Ureter (tissue), 1 donor: ENCODE data around the gene GAS2L2. TPM values are rescaled to one million over a fixed set of nuclear protein-coding genes. Genes with fewer than 3 reads are reported as not detected.
"Not testable (repeated sequence)": the region's sequence is repeated elsewhere in the genome, so short reads cannot be mapped to it uniquely, and the experiment has no call there.

Source experiments
- DNase-seq: peaks from one replicate; pipeline ENCODE4 v3.0.0-alpha.2; 2020; ENCODE audit warnings: low spot score
- total RNA-seq: library from RNA; stranded (reverse); gene quantifications from one replicate; pipeline ENCODE4 v1.2.4, GENCODE V29; 2023
- donor health status: DM: yes; HTN: yes; CAD: no.

GAS2L2 gene
- total RNA-seq, 1 donor from 2014 or later, result not detected

DNA sequence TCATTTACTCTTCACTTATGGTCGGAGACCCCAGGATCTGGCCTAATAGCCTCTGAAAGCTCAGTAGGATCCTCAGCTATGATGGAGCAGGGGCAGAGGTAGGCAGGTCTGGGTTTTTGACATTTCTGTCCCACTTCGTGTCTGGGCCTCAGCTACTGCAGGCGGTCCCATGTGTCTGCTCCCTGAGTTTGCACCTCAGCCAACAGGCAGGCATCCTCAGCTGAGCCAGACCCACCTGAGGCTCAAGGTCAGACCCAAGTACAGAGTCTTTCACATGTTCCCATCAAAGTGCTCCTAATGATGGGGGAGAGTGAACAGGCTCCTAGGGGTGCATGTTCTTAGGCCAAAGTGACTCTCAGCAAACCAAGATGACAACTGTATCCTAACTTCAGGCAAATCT lies 24.5 kb downstream of the GAS2L2 start:
- DNase-seq, result no peak

DNA sequence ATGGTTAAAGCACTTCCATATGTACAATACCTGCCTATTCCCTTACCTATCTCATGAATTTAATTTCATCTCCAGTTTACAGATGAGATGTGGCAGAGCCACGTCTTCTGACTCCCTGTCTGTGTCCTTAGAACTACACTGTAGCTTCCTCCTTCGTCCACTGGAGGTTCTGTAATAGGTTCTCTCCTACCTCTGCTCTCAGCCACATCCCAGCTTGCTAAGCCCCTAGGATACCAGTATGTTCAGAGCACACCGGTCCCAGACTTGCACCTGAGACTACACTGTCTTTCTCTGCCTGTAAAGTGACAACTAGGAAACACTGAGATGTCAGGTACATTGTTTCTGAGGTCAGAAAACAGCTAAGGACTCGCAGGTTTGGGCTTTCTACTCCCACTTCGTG lies 25.4 kb downstream of the GAS2L2 start:
- DNase-seq, result no peak

DNA sequence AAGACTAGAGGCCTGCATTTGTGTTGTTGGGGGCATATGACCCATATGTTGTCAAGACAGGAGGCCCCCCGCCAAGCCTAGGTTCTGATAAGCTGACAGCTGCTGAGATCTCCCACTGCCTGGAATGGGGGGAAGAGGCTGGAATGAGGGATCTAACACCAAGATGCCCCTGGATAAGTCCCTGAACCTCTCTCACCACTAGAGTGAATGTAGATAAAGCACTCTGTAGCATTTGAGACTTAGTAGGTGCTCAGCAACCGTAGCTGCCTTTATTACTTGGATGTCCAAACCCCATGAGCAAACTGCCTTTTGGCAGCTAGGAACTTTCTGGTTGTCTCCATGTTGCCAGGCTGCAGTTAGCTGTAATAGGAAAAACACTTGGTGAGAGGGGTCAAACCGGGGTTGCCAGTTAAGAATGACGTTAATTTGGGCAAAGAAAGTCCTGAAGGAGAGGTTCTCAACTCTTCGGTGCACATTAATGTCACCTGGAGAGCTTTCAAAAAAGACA lies 26.0 kb downstream of the GAS2L2 start:
- DNase-seq, result no peak

DNA sequence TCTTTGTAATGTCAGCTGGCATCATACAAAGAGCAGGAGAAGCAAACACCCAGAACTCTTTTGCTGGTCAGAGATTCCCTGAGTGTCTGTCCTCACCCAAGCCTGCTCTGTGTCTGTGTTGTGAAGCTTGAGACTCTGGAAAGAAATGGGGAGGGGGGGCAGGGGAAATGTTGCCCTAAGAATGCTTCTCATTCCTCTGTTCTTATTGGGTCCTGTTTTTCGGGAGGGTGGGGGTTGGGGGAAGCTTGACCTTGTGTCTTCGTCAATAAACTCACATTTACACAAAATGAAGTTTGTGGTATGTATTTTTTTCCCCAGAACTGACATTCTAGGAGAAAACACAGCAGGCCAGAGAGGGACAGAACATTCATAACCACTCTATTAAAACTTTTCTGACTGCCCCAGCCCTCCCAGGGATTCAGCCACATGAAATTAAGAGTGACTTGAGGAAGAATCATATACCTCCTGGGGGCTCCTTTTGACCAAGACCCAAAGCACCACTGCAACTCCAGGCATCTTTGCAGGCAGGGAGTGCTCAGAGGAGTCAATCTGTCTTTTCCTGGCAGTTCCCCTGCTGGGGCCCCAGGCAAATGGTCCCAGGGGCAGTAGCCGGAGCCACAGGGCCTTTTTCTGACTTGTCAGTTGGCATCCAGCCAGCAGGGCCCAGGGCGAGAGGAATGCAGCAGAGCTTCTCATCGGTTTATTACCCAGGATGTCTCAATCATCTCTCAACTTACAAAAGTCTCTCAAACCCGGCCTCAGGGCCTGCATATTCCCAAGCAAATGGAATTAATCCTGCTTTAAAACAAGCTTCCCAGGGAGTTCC lies 26.7 kb downstream of the GAS2L2 start:
- peak; percentile 48 for DNase-seq

DNA sequence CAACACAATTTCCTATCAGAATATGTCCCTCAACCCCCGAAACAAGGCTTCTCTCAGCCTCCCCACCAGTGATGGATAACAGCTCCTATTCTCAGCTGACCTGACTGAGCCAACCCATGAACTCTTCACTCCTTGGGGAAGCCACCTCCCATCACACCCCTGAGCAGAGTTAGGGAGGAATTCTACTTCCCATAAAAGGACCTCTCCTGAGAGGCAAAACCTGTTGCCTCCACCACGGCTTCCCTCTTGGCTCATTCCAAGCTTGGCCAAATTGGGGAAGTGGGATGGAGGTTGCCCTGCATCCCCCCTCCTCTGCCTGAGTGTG lies 27.3 kb downstream of the GAS2L2 start:
- no peak for DNase-seq

DNA sequence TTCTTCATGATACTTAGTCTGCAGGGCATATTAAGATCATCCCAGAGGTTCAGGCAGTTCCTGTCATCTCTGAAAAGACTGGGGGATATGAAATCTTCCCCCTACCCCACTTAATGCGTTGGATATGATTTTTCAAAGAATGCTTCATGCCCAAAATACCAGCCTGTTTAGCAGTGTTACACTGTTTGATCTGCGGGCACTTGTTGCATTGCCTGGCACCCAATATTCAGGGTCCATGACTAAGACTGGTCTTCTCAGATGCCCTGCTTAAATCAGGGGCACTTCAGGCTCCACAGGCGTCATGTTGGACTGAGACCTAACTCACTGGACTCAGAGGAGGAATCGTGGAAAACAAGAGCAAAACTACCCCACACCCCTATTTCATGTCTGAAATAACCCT lies 28.0 kb downstream of the GAS2L2 start:
- DNase-seq, result no peak

DNA sequence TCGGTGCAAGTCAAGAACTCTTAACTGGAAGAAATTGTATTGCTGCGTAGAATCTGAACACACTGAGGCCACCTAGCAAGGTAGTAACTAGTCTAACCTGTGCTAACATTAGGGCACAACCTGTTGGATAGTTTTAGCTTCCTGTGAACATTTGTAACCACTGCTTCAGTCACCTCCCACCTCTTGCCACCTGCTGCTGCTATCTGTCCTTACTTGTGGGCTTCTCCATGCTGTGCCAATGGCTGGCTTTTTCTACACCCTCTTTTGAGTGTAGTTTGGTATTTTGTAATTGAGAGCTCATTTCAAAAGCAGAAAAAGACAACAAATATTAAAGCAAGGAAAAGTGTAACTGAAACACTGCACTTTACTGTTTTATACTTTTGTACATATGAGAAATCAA lies 29.3 kb downstream of the GAS2L2 start:
- no peak for DNase-seq

DNA sequence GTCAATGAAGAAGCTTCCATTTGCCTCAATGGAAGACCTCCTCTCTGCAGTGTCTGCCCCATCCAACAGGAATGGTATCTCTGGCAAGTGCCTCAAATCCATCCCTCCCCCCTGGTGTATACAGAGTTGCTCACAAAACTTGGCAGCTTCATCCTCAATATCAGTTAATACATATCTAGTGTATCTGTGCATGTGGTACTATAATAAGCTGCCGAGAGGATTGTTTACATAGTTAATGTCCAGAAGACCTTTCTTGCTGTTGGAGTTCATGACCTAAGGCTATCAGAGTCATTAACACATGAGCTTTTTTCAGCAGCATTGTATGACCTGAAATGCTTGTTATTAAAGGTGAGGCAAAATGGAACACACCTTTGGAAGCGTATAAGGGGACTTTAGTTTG lies 35.6 kb downstream of the GAS2L2 start:
- DNase-seq, result no peak

DNA sequence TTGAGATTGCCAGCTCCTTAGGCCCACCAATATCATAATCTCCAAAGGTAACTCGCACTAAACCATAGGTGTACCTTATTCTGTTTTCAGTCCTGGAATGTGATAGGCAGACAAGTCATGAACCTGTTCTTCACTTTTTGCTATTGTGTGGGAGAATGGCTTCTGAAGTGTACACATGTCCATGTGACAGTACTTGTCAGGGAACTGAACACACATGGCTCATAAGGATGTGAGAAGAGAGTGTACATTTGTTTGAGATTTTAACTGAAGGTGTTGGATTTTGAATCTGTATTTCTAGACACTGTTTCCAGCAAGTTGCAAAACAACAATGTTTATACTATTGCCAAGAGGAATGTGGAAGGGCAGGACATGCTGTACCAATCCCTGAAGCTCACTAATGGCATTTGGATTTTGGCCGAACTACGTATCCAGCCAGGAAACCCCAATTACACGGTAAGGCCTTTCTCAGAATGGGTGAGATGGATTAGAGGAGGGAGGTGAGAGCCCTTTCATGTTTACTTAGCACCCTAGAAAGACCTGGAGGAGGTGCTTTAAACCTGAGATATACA lies 36.1 kb downstream of the GAS2L2 start:
- no peak for DNase-seq

DNA sequence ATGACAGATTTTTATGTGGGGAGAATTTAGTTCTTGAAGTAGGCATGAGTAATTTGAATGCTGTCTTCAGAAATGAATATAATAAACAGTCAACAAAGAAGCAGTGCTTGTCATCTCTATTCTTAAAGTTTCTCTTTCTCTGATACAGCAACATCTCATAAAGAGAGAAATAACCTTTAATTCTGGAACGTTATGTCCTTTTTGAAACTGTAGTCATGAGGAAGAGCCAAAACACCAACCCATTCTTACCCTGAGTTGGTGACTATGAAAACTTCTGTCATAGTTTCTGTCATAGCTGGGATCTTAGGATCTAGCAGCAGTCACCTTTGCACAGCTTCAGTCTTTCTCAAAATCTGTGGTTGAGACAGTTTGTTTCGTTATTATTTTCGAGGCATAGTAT lies 36.9 kb downstream of the GAS2L2 start:
- no peak for DNase-seq

DNA sequence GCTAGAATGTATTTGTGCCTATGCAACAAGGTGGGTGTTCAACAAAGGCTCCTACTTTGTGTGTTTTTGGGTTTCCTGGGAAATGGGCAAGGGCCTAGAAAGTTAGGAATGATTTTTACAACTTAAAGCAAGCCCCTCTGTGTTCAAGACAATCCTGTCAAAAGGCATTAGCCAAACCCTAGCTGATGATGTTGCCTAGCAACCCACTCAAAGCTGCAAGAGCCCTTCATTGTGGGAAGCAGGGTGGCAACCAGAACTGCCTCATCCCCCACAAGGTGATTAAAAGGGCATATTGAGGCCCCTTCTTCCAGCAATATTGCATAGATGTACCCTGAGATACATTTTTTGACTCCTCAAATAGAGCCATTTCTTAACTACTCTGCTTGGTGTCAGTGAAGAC lies 37.6 kb downstream of the GAS2L2 start:
- DNase-seq, result no peak

DNA sequence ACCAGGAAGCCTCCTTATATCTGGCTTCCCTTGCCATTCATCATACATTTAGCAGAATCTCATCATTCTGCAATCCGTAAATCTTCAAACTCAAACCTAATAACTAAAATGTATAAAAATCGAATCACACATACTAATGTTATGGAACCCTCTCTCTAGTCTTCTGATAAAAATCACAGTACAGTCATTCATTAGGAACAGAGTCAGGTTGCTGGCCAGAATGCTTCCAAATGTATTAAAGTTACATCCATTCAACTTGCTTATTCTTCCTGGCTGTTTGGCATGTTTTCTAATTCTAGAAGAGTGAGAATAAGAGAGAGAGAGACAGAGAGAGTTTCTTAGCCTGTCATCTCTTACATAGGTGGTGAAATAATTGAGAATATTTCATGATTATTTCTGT lies 38.1 kb downstream of the GAS2L2 start:
- DNase-seq, result no peak

DNA sequence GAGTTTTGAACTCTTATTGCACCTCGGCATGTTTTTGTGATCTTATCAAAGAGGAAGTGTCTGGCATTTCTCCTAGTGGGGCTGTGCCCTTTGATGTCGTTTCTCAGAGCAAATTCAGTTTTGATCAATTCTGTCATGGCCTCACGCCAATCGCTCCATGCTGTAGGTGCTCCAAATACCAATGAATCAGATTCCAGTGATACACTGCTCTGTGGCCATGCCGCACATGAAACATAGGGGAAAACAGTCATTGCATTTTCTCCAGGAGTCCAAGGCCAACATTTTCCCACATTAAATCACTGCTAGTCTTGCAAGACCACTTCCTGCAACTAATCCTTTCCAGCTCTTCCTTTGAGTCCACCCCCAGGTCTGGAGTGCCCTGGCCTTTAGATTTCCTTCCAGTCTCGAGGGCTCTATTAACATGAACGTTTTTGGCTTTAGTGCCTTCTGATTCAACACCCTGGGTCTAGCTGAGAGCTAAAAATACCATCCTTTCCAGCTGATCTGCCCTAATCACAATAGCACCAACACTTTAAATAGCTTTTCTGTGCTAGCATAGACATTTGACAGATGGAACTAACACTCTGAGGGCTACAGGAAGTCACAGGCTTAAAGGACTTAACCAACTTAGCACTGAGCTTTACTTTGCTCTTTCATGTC lies 39.8 kb downstream of the GAS2L2 start:
- no peak for DNase-seq

DNA sequence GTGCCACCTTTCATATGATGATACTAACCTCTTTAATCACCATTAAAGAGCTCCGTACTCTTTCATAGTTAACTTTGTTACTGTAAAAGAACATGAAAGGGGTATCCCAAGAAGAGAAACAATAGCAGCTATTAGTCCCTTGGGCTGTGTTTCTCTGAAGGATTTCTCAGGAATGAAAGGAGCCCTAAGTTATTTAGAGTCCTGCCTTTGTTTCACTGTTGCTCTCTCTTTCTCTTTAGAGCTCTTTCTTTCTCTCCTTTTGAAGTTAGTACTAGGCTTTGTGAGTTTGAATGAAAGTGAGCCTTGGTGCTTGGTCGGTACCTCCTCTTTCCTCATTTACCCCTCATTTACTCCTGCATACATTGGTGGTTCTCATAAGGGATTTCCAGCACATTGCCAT lies 42.1 kb downstream of the GAS2L2 start:
- no peak for DNase-seq

DNA sequence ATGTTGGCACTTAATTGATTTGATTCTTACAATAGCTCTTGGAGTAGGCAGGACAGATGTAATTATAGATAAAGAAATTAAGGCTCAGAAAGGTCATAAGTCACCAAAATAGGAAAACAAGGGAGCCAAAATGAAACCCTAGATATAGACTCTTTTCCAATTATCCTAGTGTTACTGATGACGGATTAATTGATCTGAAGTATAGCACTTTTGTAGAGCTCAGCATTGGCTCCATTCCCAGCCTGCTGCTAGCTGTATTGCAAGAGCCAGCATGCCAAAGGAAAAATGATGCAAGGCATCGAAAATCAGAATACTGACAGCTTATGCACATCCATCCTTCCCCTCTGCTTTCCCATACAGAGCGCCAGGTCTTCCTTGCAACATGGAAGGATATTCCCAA lies 43.2 kb downstream of the GAS2L2 start:
- DNase-seq, result no peak

DNA sequence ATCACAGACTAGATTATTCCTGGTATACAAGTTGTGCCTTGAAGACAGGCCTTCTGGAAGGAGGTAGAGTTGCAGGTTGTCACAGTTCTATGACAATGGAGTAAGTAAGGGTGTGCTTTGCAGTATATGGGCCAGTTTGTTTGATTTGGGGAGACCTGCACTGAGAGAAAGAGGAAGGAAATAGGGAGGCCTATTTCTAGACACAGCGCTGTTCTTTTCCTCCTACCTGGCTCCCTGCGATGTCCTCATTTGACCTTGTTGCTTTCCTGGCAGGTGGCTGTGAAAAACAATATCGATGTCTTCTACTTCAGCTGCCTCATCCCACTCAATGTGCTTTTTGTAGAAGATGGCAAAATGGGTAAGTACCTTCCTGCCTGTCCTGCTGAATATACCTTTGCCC lies 44.1 kb downstream of the GAS2L2 start:
- DNase-seq, result no peak

DNA sequence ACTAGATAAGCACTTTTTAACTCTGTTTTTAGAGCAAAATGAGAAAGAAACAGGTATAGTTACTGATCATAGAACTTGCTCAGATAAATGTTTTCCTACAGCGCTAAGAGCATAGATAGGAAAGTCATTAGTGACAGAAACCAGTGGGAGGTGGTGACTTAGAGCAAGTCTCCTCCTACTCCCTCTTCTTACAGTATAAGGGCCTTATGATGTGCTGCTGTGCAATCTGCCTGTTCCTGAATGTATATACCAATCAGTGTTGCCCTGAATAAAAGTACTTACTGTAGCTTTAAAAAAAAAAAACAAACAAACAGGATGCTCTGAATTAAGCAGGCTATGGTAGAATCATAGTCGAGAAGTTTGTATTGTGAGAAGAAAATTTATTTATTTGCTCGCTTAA lies 44.9 kb downstream of the GAS2L2 start:
- DNase-seq, result no peak

DNA sequence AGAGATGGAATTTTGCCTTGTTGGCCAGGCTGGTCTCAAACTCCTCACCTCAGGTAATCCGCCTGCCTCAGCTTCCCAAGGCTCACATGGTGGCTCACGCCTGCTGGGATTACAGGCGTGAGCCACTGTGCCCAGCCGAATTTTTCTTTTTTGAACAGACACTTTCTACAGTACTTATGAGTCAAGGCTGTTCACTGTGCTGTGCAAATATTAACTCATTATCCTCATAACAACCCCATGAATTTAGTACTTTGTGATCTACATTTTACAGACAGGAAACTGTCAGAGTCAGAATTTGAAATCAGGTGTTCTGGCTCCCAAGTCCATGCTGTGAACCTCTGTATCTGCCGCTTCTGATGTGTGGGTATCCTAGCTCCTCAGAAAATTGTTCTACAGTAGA lies 47.3 kb downstream of the GAS2L2 start:
- DNase-seq, result no peak

DNA sequence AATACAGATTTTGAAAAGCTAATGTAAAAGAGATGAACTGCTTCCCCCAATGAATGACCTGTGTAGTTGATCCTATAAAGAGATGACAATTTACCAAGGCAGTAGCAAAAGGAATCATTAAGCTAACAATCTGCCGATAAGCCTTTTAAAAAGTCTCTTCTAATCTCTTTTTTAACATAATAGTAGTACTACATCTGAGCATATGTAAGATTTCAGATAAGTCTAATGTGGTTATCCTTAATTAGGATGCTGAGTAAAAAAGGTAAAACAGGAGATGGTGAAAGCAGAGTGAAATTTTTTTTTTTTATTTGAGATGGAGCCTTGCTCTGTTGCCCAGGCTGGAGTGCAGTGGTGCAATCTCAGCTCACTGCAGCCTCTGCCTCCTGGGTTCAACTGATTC lies 47.8 kb downstream of the GAS2L2 start:
- DNase-seq, result no peak

DNA sequence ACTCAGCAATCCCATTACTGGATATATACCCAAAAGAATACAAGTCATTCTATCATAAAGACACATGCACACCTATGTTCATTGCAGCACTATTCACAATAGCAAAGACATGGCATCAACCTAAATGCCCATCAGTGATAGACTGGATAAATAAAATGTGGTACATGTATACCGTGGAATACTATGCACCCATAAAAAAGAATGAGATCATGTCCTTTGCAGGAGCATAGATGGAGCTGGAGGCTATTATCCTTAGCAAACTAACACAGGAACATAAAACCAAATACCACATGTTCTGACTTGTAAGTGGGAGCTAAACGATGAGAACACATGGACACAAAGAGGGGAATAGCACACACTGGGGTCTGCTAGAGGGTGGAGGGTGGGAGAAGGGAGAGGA lies 49.7 kb downstream of the GAS2L2 start:
- DNase-seq, result not testable (repeated sequence)

DNA sequence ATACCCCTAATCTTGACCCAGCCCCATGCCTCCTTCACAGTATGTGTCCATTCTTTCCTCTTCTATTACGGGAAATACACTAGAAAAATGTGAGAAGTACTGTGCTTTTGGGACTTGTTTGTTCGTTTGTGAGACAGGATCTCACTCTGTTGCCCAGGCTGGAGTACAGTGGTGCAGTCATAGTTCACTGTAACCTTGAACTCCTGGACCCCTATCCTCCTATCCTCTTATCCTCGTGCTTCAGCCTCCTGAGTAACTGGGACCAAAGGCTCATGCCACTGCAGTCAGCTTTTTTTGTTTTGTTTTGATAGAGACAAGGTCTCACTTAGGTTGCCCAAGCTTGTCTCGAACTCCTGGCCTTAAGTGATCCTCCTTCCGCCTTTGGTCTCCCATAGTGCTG lies 51.5 kb downstream of the GAS2L2 start:
- DNase-seq, result no peak

DNA sequence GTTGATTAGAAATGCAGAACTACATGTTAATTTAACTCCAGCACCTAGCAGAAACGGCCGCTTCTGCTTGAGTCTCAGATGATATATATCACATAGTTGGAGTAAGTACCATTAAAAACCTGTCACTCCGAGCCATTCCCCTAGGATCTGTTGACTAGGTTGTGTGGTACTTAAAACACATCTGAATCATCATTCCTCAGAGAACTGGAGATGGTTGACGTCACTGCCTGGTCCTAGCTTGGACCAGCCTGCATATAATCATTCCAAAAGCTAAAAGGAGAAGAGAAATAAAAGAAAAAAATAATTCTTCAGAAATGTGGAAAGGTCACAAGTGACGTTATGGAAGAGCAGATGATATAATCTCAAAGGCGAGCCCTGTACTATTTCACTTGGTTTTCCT lies 52.9 kb downstream of the GAS2L2 start:
- no peak for DNase-seq

DNA sequence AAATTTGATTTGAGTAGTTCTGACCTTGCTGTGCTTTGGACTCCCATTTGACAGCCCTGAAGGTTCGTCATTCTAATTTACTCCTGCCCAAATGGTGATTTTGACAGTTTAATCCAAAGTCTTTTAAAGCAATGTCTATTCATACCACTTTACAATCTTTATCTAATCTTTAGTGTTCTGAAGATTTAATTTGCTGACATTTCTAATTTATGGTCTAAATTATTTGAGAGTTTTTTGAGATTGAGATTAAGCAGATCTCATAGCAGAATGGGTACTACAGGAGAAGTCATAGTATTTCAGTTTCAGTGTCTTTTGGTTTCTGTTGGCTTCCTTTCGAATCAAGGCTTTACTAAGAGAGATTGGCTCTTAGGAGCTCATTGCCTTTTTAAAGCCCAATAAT lies 54.2 kb downstream of the GAS2L2 start:
- DNase-seq, result no peak
